ENCODE measurements around the gene VPS52. TPM values are rescaled to one million over a fixed set of nuclear protein-coding genes. Genes with fewer than 3 reads are reported as not detected.

The VPS52 gene
- total and polyA plus RNA-seq, 7 donors: 29.3 to 52.5 (median 35.7) TPM

GRCh38 chr6:33215271-33216116 is 56.2 kb downstream of the VPS52 start:
- H3K4me3 ChIP-seq: no peak overlapping the region
- intact Hi-C loops (cut with DNase I): no loop called here
- no peak for ATAC-seq

GRCh38 chr6:33213989-33214335 is 57.7 kb downstream of the VPS52 start:
- WGBS, 3 donors: 16 to 26% (median 18%) methylated on average over 7 to 9 of the region's 9 CpGs
- H3K9me3 ChIP-seq: no peaks in the 10 kb centered on the region
- peaks cover 8% of the 10 kb centered on the region for H3K4me1 ChIP-seq
- H3K4me3 ChIP-seq: peak overlapping the region; percentile 67
- no peak for DNase-seq
- H3K36me3 ChIP-seq (ENCODE audit: insufficient read depth in 1 of 2, low read depth in 1 of 2): peaks cover 0 to 26% of the 10 kb centered on the region in 2 donors
- TF ChIP-seq, protein P1, sequence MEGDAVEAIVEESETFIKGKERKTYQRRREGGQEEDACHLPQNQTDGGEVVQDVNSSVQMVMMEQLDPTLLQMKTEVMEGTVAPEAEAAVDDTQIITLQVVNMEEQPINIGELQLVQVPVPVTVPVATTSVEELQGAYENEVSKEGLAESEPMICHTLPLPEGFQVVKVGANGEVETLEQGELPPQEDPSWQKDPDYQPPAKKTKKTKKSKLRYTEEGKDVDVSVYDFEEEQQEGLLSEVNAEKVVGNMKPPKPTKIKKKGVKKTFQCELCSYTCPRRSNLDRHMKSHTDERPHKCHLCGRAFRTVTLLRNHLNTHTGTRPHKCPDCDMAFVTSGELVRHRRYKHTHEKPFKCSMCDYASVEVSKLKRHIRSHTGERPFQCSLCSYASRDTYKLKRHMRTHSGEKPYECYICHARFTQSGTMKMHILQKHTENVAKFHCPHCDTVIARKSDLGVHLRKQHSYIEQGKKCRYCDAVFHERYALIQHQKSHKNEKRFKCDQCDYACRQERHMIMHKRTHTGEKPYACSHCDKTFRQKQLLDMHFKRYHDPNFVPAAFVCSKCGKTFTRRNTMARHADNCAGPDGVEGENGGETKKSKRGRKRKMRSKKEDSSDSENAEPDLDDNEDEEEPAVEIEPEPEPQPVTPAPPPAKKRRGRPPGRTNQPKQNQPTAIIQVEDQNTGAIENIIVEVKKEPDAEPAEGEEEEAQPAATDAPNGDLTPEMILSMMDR (IDR thresholded peaks at IDR 0.05): no peak
- no peaks in the 10 kb centered on the region for H3K27me3 ChIP-seq (ENCODE audit: insufficient read depth in 3 of 3, low read length in 2 of 3)
- intact Hi-C loops (cut with DNase I): no loop called here
- ATAC-seq: peak in 2 of 4 donors; percentile 7 to 19
- H3K27ac ChIP-seq: no peak overlapping the region

More at GRCh38 chr6:33215271-33216116, 56.2 kb downstream of the VPS52 start:
- TF ChIP-seq, protein P1 (IDR thresholded peaks at IDR 0.05): no peak
- Histone ChIP-seq H3K4me1 (peaks cover 8% of the 10 kb centered on the region), H3K36me3 (ENCODE audit: insufficient read depth in 1 of 2, low read depth in 1 of 2) (peaks cover 0 to 14% of the 10 kb centered on the region in 2 donors), H3K27me3 (ENCODE audit: insufficient read depth in 3 of 3, low read length in 2 of 3) (peaks cover 0 to 7% (median 0%) of the 10 kb centered on the region in 3 donors), H3K27ac (no peak overlapping the region), H3K9me3 (no peaks in the 10 kb centered on the region)
- DNase-seq: no peak
- WGBS, 3 donors: 73 to 79% (median 76%) methylated on average over 9 of the region's 9 CpGs

GRCh38 chr6:33213166-33213988 is 58.3 kb downstream of the VPS52 start:
- DNase-seq: no peak
- intact Hi-C loops (cut with DNase I): no loop called here
- TF ChIP-seq, protein P1 (IDR thresholded peaks at IDR 0.05): no peak
- H3K9me3 ChIP-seq: no peaks in the 10 kb centered on the region
- H3K4me1 ChIP-seq: peaks cover 8% of the 10 kb centered on the region
- ATAC-seq: peak; percentile 12 to 42 (median 18)
- H3K27ac ChIP-seq: no peak overlapping the region
- H3K27me3 ChIP-seq (ENCODE audit: insufficient read depth in 3 of 3, low read length in 2 of 3): no peaks in the 10 kb centered on the region
- peak overlapping the region; percentile 67 for H3K4me3 ChIP-seq
- H3K36me3 ChIP-seq (ENCODE audit: insufficient read depth in 1 of 2, low read depth in 1 of 2): peaks cover 0 to 26% of the 10 kb centered on the region in 2 donors
- WGBS, 3 donors: 1 to 2% (median 1%) methylated on average over 34 to 43 of the region's 43 CpGs

DNA sequence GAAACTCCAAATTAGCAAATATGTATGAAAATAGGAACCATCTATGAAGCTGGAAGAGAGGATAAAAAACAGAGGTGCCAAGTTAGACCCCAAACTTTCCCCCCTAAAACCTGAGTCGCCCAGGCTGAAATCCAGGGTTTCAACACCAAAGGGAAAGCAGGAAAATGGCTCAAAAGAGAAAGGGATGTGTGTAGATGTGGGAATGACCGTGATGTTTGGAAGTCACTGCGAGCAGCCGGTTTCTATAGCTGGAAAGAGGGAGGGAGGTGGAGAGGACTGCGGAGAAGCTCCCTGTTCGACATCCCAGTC is 58.9 kb downstream of the VPS52 start:
- no peaks in the 10 kb centered on the region for H3K9me3 ChIP-seq
- WGBS, 3 donors: 0 to 3% (median 1%) methylated on average over 6 of the region's 6 CpGs
- H3K27me3 ChIP-seq (ENCODE audit: insufficient read depth in 3 of 3, low read length in 2 of 3): no peaks in the 10 kb centered on the region
- H3K4me1 ChIP-seq: peaks cover 8% of the 10 kb centered on the region
- peaks cover 0 to 26% of the 10 kb centered on the region in 2 donors for H3K36me3 ChIP-seq (ENCODE audit: insufficient read depth in 1 of 2, low read depth in 1 of 2)
- peak overlapping the region; percentile 67 for H3K4me3 ChIP-seq
- TF ChIP-seq, protein P1 (IDR thresholded peaks at IDR 0.05): no peak
- DNase-seq (no peak), ATAC-seq (no peak)
- intact Hi-C loops (cut with DNase I): no loop called here
- no peak overlapping the region for H3K27ac ChIP-seq
